B cell (primary cell): ENCODE results near the gene HCN2. TPM values are rescaled to one million over a fixed set of nuclear protein-coding genes. Genes with fewer than 3 reads are reported as not detected.

Source experiments
- ATAC-seq: fragments of 200-7000 bp; cut with Tn5 transposase; one replicate; pipeline ENCODE4 v1.10.0; 2021; ENCODE audit warnings: low read depth, mild to moderate bottlenecking, moderate number of reproducible peaks, moderate library complexity
- CTCF ChIA-PET: fragments of 350-600 bp; sonication (Branson Sonifier 250); formaldehyde crosslinking; loops from one replicate; lab custom pipeline; 2021; ENCODE audit warnings: antibody characterized with exemption, inconsistent platforms; lab: Charles Lee
- POLR2A ChIA-PET: fragments of 350-600 bp; sonication (Branson Sonifier 250); formaldehyde crosslinking; loops from one replicate; lab custom pipeline; 2021; ENCODE audit warnings: antibody characterized with exemption; lab: Charles Lee
- DNase-seq: peaks from one replicate; pipeline ENCODE4 v3.0.0; 2013
- H2AFZ ChIP-seq: 2 replicates; pipeline ENCODE4 v1.6.1; 2012; ENCODE audit warnings: mild to moderate bottlenecking, low read depth, low read length; ENCODE audit not compliant: insufficient read depth, poor library complexity, severe bottlenecking
- H3K27ac ChIP-seq, 2 donors: 1 replicate in 1 of 2; 2 replicates in 1 of 2; pipeline ENCODE4 v1.5.1; 2012 to 2013; ENCODE audit warnings: low read length in 2 of 2, mild to moderate bottlenecking in 2 of 2, moderate library complexity in 1 of 2
- H3K27me3 ChIP-seq, 4 experiments: fragments of 200-600 bp in 1 of 4; sonication (generic) in 1 of 4; replicated peaks in 1 of 4; 1 replicate in 2 of 4; 2 replicates in 2 of 4; pipeline versions ENCODE4 v1.6.1 to v1.7.0; 2013 to 2016; ENCODE audit warnings: low read length in 3 of 4, mild to moderate bottlenecking in 2 of 4, mixed read lengths in 1 of 4, moderate library complexity in 1 of 4; ENCODE audit not compliant: insufficient read depth in 4 of 4, control insufficient read depth in 3 of 4; ENCODE audit errors: control extremely low read depth in 1 of 4
- H3K36me3 ChIP-seq, 2 experiments: replicated peaks in 1 of 2; 1 replicate in 1 of 2; 2 replicates in 1 of 2; pipeline versions ENCODE4 v1.6.1 to v1.7.1; 2013; ENCODE audit warnings: low read length in 1 of 2; ENCODE audit not compliant: insufficient read depth in 2 of 2, control insufficient read depth in 1 of 2; ENCODE audit errors: control extremely low read depth in 1 of 2, extremely low read depth in 1 of 2
- H3K4me1 ChIP-seq, 2 donors: fragments of 200-600 bp in 1 of 2; sonication (generic) in 1 of 2; 1 replicate in 1 of 2; 2 replicates in 1 of 2; pipeline versions ENCODE4 v1.5.1 to v1.6.1; 2013 to 2017; ENCODE audit warnings: low read length in 2 of 2; ENCODE audit not compliant: control insufficient read depth in 2 of 2, insufficient read depth in 2 of 2
- H3K4me2 ChIP-seq: replicated peaks from 2 replicates; pipeline ENCODE3; 2012; ENCODE audit warnings: mild to moderate bottlenecking, low read depth, low read length; ENCODE audit not compliant: poor library complexity, severe bottlenecking
- H3K4me3 ChIP-seq, 5 experiments: fragments of 200-600 bp in 1 of 5; sonication (generic) in 1 of 5; 1 replicate in 3 of 5; 2 replicates in 2 of 5; pipeline versions ENCODE4 v1.5.1 to v1.7.0; 2011 to 2016; ENCODE audit warnings: low read length in 4 of 5, mild to moderate bottlenecking in 4 of 5, low read depth in 2 of 5, control low read depth in 1 of 5, moderate library complexity in 1 of 5; ENCODE audit not compliant: insufficient read depth in 1 of 5; ENCODE audit errors: control extremely low read depth in 1 of 5, extremely low read depth in 1 of 5
- H3K79me2 ChIP-seq: fragments of 200-600 bp; sonication (generic); one replicate; pipeline ENCODE4 v1.6.0; 2016; ENCODE audit warnings: low read length; ENCODE audit not compliant: control insufficient read depth, insufficient read depth
- H3K9ac ChIP-seq: fragments of 200-600 bp; sonication (generic); 2 replicates; pipeline ENCODE4 v1.6.1; 2017; ENCODE audit warnings: mild to moderate bottlenecking, low read length, moderate library complexity
- H3K9me3 ChIP-seq, 3 donors: one replicate each; pipeline versions ENCODE4 v1.6.1 to v1.7.1; 2013; ENCODE audit warnings: low read length in 2 of 3; ENCODE audit not compliant: control insufficient read depth in 2 of 3, insufficient read depth in 1 of 3; ENCODE audit errors: control extremely low read depth in 1 of 3
- H4K20me1 ChIP-seq: 2 replicates; pipeline ENCODE4 v1.6.0; 2012; ENCODE audit warnings: mild to moderate bottlenecking, low read length; ENCODE audit not compliant: insufficient read depth, control insufficient read depth, poor library complexity, severe bottlenecking
- H3K27ac Mint-ChIP-seq: one replicate; pipeline ENCODE4 v1.8.0; 2021; ENCODE audit warnings: mixed read lengths
- H3K27me3 Mint-ChIP-seq: one replicate; pipeline ENCODE4 v1.8.0; 2021; ENCODE audit warnings: mixed read lengths
- H3K4me1 Mint-ChIP-seq: one replicate; pipeline ENCODE4 v1.8.0; 2021; ENCODE audit warnings: mixed read lengths
- H3K4me3 Mint-ChIP-seq: one replicate; pipeline ENCODE4 v1.8.0; 2021; ENCODE audit warnings: mixed read lengths
- H3K9me3 Mint-ChIP-seq: one replicate; pipeline ENCODE4 v1.8.0; 2022; ENCODE audit warnings: mixed read lengths; ENCODE audit not compliant: insufficient read depth
- CTCF ChIP-seq: fragments of 200-600 bp; IDR thresholded peaks from one replicate; pipeline ENCODE4 v1.8.0; 2022; ENCODE audit warnings: antibody characterized with exemption, mild to moderate bottlenecking
- EZH2 ChIP-seq: IDR thresholded peaks from 2 replicates; pipeline ENCODE4 v1.6.1; 2012; ENCODE audit warnings: borderline replicate concordance, low read depth, mild to moderate bottlenecking, moderate library complexity, low read length; ENCODE audit not compliant: insufficient read depth, poor library complexity, severe bottlenecking
- WGBS: methylation state at CpG from one replicate; pipeline ENCODE4 v1.1.5; 2013; ENCODE audit warnings: missing lambda C conversion rate; ENCODE audit not compliant: insufficient coverage; 5-methylcytosine and 5-hydroxymethylcytosine counted together
- intact Hi-C: fragments of 100-400 bp; cut with micrococcal nuclease; formaldehyde crosslinking; loops from one replicate; pipeline ENCODE4 v1.10.0; 2022
- polyA plus RNA-seq: library from polyadenylated mRNA; depleted of rRNA; stranded (reverse); fragments of >200 nt; gene quantifications from 2 replicates; pipeline ENCODE4 v1.2.3, GENCODE V29; 2012
- total RNA-seq, 2 donors: library from RNA; stranded (reverse); fragments of 120-200 nt in 1 of 2; gene quantifications; 1 replicate in 1 of 2; 2 replicates in 1 of 2; pipeline versions ENCODE4 v1.2.3 to v1.2.4, GENCODE V29; 2013 to 2022

Gene HCN2
- total and polyA plus RNA-seq, 2 donors (not counting 1 experiment from before 2014, with no cell fraction given) = 0.27 to 0.57 TPM

- no peaks in the 10 kb centered on the region for H3K9me3 Mint-ChIP-seq
- Histone ChIP-seq H2AFZ (peak within 1 kb of the TSS; percentile 87), H3K79me2 (peaks cover 56% of the 10 kb centered on the region), H3K36me3 (peaks cover 0 to 18% of the 10 kb centered on the region in 2 experiments), H3K4me3 (peak within 1 kb of the TSS; percentile 72 to 93 (median 81)), H3K27ac (peak within 1 kb of the TSS; percentile 52 to 75), H3K4me1 (peaks cover 14 to 41% of the 10 kb centered on the region in 2 donors), H3K27me3 (peaks cover 0 to 2% (median 0%) of the 10 kb centered on the region in 4 experiments), H3K4me2 (peak within 1 kb of the TSS; percentile 90), H3K9me3 (no peaks in the 10 kb centered on the region), H4K20me1 (peaks cover 40% of the 10 kb centered on the region), H3K9ac (peak within 1 kb of the TSS; percentile 79)
- H3K27me3 Mint-ChIP-seq = no peaks in the 10 kb centered on the region
- TF ChIP-seq CTCF = no peak
- TF ChIP-seq EZH2 = no peak
- under 1% methylated on average over 67 of the region's 67 CpGs for WGBS
- ATAC-seq = peak; percentile 96
- intact Hi-C loops = loop anchor here (1.0 to 2.0 kb wide), 3 partner anchors 30 to 61 kb away; partner anchors contain the start of genes BSG and RNF126
- H3K4me3 Mint-ChIP-seq = peak within 1 kb of the TSS; percentile 91
- H3K27ac Mint-ChIP-seq = peak within 1 kb of the TSS; percentile 89
- POLR2A ChIA-PET = interaction anchor here (0.6 to 2.6 kb wide), 5 partner anchors 8 to 1031 kb away, joined by 3 to 20 read pairs (median 5); partner anchors contain the start of gene RNF126
- DNase-seq = peak; percentile 99
- CTCF ChIA-PET = interaction anchor here (0.7 to 1.0 kb wide), 2 partner anchors 27 to 210 kb away, joined by 3 to 5 read pairs; no protein-coding TSS in a partner anchor
- H3K4me1 Mint-ChIP-seq = peaks cover 34% of the 10 kb centered on the region
Observed at GRCh38 chr19:633068-633785, 43.5 kb downstream of the HCN2 start, which contains the start of gene POLRMT. Gene POLRMT (minus strand): TSS chr19:633537. CDS start chr19:633512, 25 bp downstream.
